Measurements from ENCODE around the gene ARID4B. TPM values are rescaled to one million over a fixed set of nuclear protein-coding genes. Genes with fewer than 3 reads are reported as not detected.

The ARID4B gene
- total RNA-seq, 1 experiment from 2014 or later: 34.2 TPM

- DNase-seq: no peak
- Mint-ChIP-seq H3K9me3 (ENCODE audit: unreplicated experiment) (no peaks in the 10 kb centered on the region), H3K4me3 (ENCODE audit: unreplicated experiment) (no peak overlapping the region), H3K36me3 (ENCODE audit: insufficient read depth, unreplicated experiment) (no peaks in the 10 kb centered on the region), H3K4me1 (ENCODE audit: low read depth, unreplicated experiment) (no peaks in the 10 kb centered on the region), H3K27me3 (ENCODE audit: insufficient read depth, unreplicated experiment) (no peaks in the 10 kb centered on the region), H3K27ac (ENCODE audit: unreplicated experiment) (no peak overlapping the region)
- H3K4me3 ChIP-seq (ENCODE audit: low read depth, low read length): no peak overlapping the region
- no peaks in the 10 kb centered on the region for H3K9me3 ChIP-seq
- intact Hi-C loops (cut with micrococcal nuclease; ENCODE audit: unreplicated experiment): no loop called here
- CTCF ChIA-PET: no interaction called here
- H3K36me3 ChIP-seq (ENCODE audit: control insufficient read depth, insufficient read depth, low read length): no peaks in the 10 kb centered on the region
- POLR2A ChIA-PET: interaction anchor here (0.5 kb wide), 1 partner anchor 101 kb away, joined by 3 read pairs; no protein-coding TSS in a partner anchor
- BruUV-seq (replicated peaks): no TSS peak
- no peaks in the 10 kb centered on the region for H3K27me3 ChIP-seq (replicated peaks; ENCODE audit: control insufficient read depth, insufficient read depth, low read length)
- no peak for TF ChIP-seq CTCF (IDR thresholded peaks at IDR 0.05; ENCODE audit: insufficient read depth in 1 of 2, low read depth in 1 of 2, low read length in 1 of 2, severe bottlenecking in 1 of 2, unreplicated experiment in 1 of 2)
- H3K4me1 ChIP-seq: no peaks in the 10 kb centered on the region
Measured at GRCh38 chr1:235289859-235290739, 37.9 kb downstream of the ARID4B start.

- Mint-ChIP-seq H3K27me3 (ENCODE audit: insufficient read depth, unreplicated experiment) (no peaks in the 10 kb centered on the region), H3K4me1 (ENCODE audit: low read depth, unreplicated experiment) (no peaks in the 10 kb centered on the region), H3K36me3 (ENCODE audit: insufficient read depth, unreplicated experiment) (no peaks in the 10 kb centered on the region), H3K4me3 (ENCODE audit: unreplicated experiment) (no peak overlapping the region), H3K27ac (ENCODE audit: unreplicated experiment) (no peak overlapping the region), H3K9me3 (ENCODE audit: unreplicated experiment) (no peaks in the 10 kb centered on the region)
- no peak for DNase-seq
- H3K36me3 ChIP-seq (ENCODE audit: control insufficient read depth, insufficient read depth, low read length): no peaks in the 10 kb centered on the region
- intact Hi-C loops (cut with micrococcal nuclease; ENCODE audit: unreplicated experiment): no loop called here
- H3K27me3 ChIP-seq (replicated peaks; ENCODE audit: control insufficient read depth, insufficient read depth, low read length): no peaks in the 10 kb centered on the region
- H3K9me3 ChIP-seq: no peaks in the 10 kb centered on the region
- no TSS peak for BruUV-seq (replicated peaks)
- ChIA-PET POLR2A (interaction anchor here (0.6 kb wide), 1 partner anchor 80 kb away, joined by 4 read pairs; no protein-coding TSS in a partner anchor), CTCF (no interaction called here)
- H3K4me3 ChIP-seq (ENCODE audit: low read depth, low read length): no peak overlapping the region
- no peaks in the 10 kb centered on the region for H3K4me1 ChIP-seq
- no peak for TF ChIP-seq CTCF (IDR thresholded peaks at IDR 0.05; ENCODE audit: insufficient read depth in 1 of 2, low read depth in 1 of 2, low read length in 1 of 2, severe bottlenecking in 1 of 2, unreplicated experiment in 1 of 2)
Measured at GRCh38 chr1:235287208-235287882, 40.6 kb downstream of the ARID4B start.

GRCh38 chr1:235286667-235287066 is 41.3 kb downstream of the ARID4B start:
- Histone ChIP-seq H3K36me3 (ENCODE audit: control insufficient read depth, insufficient read depth, low read length) (no peaks in the 10 kb centered on the region), H3K4me3 (ENCODE audit: low read depth, low read length) (no peak overlapping the region), H3K27me3 (replicated peaks; ENCODE audit: control insufficient read depth, insufficient read depth, low read length) (no peaks in the 10 kb centered on the region), H3K9me3 (no peaks in the 10 kb centered on the region), H3K4me1 (no peaks in the 10 kb centered on the region)
- intact Hi-C loops (cut with micrococcal nuclease; ENCODE audit: unreplicated experiment): no loop called here
- ChIA-PET POLR2A (no interaction called here), CTCF (no interaction called here)
- Mint-ChIP-seq H3K27ac (ENCODE audit: unreplicated experiment) (no peak overlapping the region), H3K9me3 (ENCODE audit: unreplicated experiment) (no peaks in the 10 kb centered on the region), H3K27me3 (ENCODE audit: insufficient read depth, unreplicated experiment) (no peaks in the 10 kb centered on the region), H3K4me1 (ENCODE audit: low read depth, unreplicated experiment) (no peaks in the 10 kb centered on the region), H3K36me3 (ENCODE audit: insufficient read depth, unreplicated experiment) (no peaks in the 10 kb centered on the region), H3K4me3 (ENCODE audit: unreplicated experiment) (no peak overlapping the region)
- BruUV-seq (replicated peaks): no TSS peak
- no peak for TF ChIP-seq CTCF (IDR thresholded peaks at IDR 0.05; ENCODE audit: insufficient read depth in 1 of 2, low read depth in 1 of 2, low read length in 1 of 2, severe bottlenecking in 1 of 2, unreplicated experiment in 1 of 2)
- DNase-seq: no peak
